Measurements from ENCODE around the gene PDCD2. TPM values are rescaled to one million over a fixed set of nuclear protein-coding genes. Genes with fewer than 3 reads are reported as not detected.

PDCD2 gene
- total RNA-seq, 1 donor from 2014 or later: 66.3 TPM

DNA sequence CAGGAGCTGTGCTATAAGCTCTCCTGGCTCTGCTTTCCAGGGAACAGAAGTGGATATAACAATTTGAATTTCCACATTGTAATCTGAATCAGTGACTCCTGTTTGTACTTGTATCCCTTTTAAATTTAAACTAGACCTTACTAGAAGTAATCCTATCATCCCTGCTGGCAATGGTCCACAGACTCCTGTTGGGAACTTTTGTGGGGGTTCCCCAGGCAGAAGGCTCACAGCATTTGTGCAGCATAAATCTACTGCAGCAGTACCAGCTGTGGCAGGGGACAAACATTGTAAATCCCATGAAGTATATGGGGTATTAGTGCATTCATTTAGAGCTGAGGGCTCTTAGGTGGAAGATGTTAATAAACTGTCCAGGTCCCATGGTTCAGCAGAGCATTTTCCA, 12.0 kb upstream of the PDCD2 start:
- Histone ChIP-seq H3K4me3 (no peak overlapping the region), H3K4me1 (no peaks in the 10 kb centered on the region), H3K27ac (no peak overlapping the region), H3K9me3 (no peaks in the 10 kb centered on the region), H3K27me3 (no peaks in the 10 kb centered on the region), H3K36me3 (no peaks in the 10 kb centered on the region)
- TF ChIP-seq, protein P1, sequence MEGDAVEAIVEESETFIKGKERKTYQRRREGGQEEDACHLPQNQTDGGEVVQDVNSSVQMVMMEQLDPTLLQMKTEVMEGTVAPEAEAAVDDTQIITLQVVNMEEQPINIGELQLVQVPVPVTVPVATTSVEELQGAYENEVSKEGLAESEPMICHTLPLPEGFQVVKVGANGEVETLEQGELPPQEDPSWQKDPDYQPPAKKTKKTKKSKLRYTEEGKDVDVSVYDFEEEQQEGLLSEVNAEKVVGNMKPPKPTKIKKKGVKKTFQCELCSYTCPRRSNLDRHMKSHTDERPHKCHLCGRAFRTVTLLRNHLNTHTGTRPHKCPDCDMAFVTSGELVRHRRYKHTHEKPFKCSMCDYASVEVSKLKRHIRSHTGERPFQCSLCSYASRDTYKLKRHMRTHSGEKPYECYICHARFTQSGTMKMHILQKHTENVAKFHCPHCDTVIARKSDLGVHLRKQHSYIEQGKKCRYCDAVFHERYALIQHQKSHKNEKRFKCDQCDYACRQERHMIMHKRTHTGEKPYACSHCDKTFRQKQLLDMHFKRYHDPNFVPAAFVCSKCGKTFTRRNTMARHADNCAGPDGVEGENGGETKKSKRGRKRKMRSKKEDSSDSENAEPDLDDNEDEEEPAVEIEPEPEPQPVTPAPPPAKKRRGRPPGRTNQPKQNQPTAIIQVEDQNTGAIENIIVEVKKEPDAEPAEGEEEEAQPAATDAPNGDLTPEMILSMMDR (IDR thresholded peaks at IDR 0.05): no peak
- intact Hi-C loops (cut with DNase I): no loop called here
- no peak for DNase-seq (ENCODE audit: extremely low spot score in 2 of 2)

DNA sequence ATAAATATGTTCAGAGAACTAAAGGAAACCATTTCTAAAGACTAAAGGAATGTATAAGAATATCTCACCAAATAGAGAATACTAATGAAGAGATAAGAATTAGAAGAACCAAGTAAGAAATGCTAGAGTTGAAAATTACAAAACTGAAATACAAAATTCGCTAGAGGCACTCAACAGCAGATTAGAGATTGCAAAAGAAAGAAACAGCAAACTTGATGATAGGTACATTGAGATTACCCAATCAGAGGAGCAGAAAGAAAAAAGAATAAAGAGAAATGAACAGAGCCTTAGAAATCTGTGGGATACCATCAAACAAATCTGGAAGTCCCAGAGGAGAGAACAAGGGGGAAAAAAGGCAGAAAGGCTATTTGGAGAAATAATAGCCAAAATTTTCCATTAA, 6.3 kb upstream of the PDCD2 start:
- intact Hi-C loops (cut with DNase I): no loop called here
- no peaks in the 10 kb centered on the region for H3K27me3 ChIP-seq
- no peak for TF ChIP-seq POLR2AphosphoS5 (IDR thresholded peaks at IDR 0.05; ENCODE audit: insufficient read depth in 1 of 2, low read depth in 1 of 2)

DNA sequence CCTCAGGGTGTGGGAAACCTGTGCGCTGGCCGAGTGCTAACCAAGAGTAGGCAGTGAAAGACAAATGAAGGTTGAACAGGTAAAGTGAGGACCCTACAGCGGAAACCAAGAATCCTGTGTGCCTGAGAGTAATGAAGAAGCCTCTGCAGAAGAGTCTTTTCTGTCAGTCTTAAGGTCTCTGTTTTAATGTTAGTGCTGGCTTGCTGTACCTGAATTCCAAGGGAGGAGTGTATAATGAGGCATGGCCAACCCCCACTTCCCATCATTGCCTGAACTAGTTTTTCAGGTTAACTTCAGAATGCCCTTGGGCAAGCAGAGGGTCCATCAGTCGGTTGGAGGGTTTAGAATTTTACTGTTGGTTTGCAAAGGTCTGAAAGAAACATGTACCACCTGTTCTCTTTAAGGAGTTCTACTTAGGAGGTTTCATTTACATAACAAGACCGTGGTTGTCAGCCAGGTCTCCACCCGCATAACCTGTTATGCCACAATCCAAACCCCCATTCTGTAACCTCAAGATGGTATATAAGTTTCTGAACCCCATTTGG, 589 bp upstream of the PDCD2 start:
- no peaks in the 10 kb centered on the region for H3K9me3 ChIP-seq
- no peak for DNase-seq (ENCODE audit: extremely low spot score in 2 of 2)
- intact Hi-C loops (cut with DNase I): no loop called here
- no peaks in the 10 kb centered on the region for H3K27me3 ChIP-seq
- H3K36me3 ChIP-seq: peaks cover 0 to 3% of the 10 kb centered on the region in 2 donors
- peaks cover 19% of the 10 kb centered on the region for H3K4me1 ChIP-seq
- peak overlapping the region; percentile 82 to 100 for H3K4me3 ChIP-seq
- peak overlapping the region; percentile 70 for H3K27ac ChIP-seq
- TF ChIP-seq, protein P1 (IDR thresholded peaks at IDR 0.05): no peak
- no peak for TF ChIP-seq POLR2AphosphoS5 (IDR thresholded peaks at IDR 0.05; ENCODE audit: insufficient read depth in 1 of 2, low read depth in 1 of 2)
- no peak for TF ChIP-seq POLR2A (IDR thresholded peaks at IDR 0.05)

More for the DNA sequence above, 6.3 kb upstream of the PDCD2 start:
- no peaks in the 10 kb centered on the region for H3K36me3 ChIP-seq
- DNase-seq (ENCODE audit: extremely low spot score in 2 of 2): no peak
- H3K4me1 ChIP-seq: peaks cover under 1% of the 10 kb centered on the region
- H3K4me3 ChIP-seq: no peak overlapping the region
- no peaks in the 10 kb centered on the region for H3K9me3 ChIP-seq
- H3K27ac ChIP-seq: no peak overlapping the region

DNA sequence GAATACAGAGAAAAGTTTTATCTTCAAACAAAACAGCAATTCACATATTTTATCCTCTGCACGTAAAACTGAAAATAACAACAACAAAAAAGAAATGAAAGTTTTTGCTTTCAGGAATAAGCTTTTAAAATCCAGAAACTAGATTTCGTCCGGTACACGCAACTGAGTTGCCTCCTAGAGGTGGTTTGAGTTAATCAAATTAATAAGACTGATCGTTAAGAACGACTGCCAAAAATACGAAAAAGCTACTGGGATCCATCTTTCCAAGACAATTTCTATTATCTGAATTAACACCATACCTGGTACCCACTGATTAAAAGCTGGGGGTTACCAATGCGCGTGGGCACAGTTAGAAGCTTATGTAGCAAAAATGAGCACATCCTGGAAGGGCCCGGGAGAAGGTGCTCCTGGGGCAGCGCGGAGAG, 669 bp downstream of the PDCD2 start:
- Histone ChIP-seq H3K9me3 (no peaks in the 10 kb centered on the region), H3K27me3 (no peaks in the 10 kb centered on the region), H3K36me3 (peaks cover 0 to 12% of the 10 kb centered on the region in 2 donors), H3K4me1 (peaks cover 19% of the 10 kb centered on the region), H3K4me3 (peak overlapping the region; percentile 82 to 100), H3K27ac (peak overlapping the region; percentile 70)
- intact Hi-C loops (cut with DNase I): no loop called here
- no peak for TF ChIP-seq POLR2A (IDR thresholded peaks at IDR 0.05)
- TF ChIP-seq, protein P1 (IDR thresholded peaks at IDR 0.05): no peak
- TF ChIP-seq POLR2AphosphoS5 (IDR thresholded peaks at IDR 0.05; ENCODE audit: insufficient read depth in 1 of 2, low read depth in 1 of 2): no peak
- no peak for DNase-seq (ENCODE audit: extremely low spot score in 2 of 2)

DNA sequence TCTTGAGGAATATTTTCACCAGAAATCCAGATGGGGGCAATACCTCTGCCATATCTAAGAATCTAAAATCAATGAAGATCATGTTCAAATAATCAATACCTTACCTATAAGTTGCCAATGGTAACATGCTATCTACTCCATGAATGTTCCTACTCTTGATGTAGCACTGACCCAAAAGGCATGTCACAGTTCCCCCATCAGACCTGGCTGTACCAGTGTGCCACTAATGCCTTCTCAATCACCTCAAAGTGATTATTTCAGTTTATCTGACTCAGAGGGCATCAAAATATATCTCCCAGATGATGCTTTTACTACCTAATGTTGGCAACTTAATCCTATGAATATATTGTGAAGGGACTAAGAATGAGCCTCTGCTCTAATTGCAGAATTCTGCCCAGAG, 5.5 kb downstream of the PDCD2 start:
- H3K36me3 ChIP-seq: peaks cover 0 to 40% of the 10 kb centered on the region in 2 donors
- TF ChIP-seq, protein P1 (IDR thresholded peaks at IDR 0.05): no peak
- TF ChIP-seq POLR2A (IDR thresholded peaks at IDR 0.05): no peak
- no peak for TF ChIP-seq POLR2AphosphoS5 (IDR thresholded peaks at IDR 0.05; ENCODE audit: insufficient read depth in 1 of 2, low read depth in 1 of 2)
- intact Hi-C loops (cut with DNase I): no loop called here

More for the DNA sequence above, 5.5 kb downstream of the PDCD2 start:
- no peak for DNase-seq (ENCODE audit: extremely low spot score in 2 of 2)
- Histone ChIP-seq H3K4me3 (no peak overlapping the region), H3K4me1 (peaks cover 9% of the 10 kb centered on the region), H3K27ac (no peak overlapping the region), H3K27me3 (no peaks in the 10 kb centered on the region), H3K9me3 (no peaks in the 10 kb centered on the region)
